ENCODE measurements around the gene ALX4. TPM values are rescaled to one million over a fixed set of nuclear protein-coding genes. Genes with fewer than 3 reads are reported as not detected.

The ALX4 gene
- total and polyA plus RNA-seq, 2 of the 8 experiments (the other 6 are each of a cell fraction or from before 2014, with no cell fraction given), result not detected

DNA sequence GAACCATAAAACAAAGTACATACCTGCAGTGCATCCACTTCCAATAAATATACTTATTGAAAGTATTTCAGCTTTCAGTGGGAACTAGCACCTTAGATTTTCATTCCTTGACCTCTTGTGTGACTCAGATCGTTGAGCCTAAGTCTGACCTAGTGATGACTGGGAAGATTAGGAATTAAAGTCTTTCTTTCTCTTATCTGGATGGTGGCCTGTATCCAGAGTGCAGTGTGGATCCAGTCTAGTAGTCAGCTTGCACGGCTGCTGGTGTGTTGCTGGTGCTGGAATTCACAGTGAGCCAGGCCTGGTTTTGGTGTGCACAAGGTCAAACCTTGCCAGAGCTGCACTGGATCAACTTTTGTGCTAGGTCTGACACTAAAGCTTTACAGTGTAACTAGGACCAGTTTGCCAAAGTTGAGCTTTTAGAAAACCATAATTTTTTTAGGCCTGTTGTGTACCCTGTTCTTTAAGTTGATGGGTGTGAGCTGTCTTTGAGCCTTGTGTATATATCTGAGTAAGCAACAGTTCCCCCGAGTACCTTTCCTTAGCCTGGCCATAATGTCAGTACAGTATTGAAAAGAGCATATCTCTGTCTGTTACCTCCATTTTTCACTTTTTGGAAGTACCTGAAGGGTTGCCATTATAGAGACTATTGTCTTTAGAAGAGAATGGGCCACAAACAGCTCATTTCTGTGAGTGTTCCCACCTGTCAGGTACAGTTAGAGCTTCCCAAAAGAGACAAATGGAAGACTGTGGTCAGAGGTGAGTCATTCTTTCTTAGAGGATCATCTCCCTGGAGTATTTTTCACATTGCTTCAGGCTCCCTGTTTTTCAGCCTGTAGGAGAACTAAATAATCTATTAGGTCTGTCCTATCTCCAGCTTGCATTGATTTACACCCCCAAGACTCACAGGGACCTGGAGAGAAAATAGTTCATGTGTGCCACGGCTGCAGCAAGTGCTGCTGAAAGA lies 89.8 kb downstream of the ALX4 start:
- CTCF ChIA-PET (ENCODE audit: partially characterized antibody), result interaction anchor here (0.8 to 1.4 kb wide), 3 partner anchors 15 to 82 kb away, joined by 3 to 5 read pairs (median 4); no protein-coding TSS in a partner anchor
- no peak overlapping the region for H3K9ac ChIP-seq (replicated peaks in 1 of 4; ENCODE audit: extremely low read depth in 1 of 4, low read depth in 3 of 4, low read length in 3 of 4)
- TF ChIP-seq SIN3A (conservative IDR thresholded peaks at IDR 0.05 in 1 of 2, IDR thresholded peaks at IDR 0.05 in 1 of 2; ENCODE audit: low read depth in 1 of 2, low read length in 2 of 2), result no peak
- TF ChIP-seq GABPA (IDR thresholded peaks at IDR 0.05; ENCODE audit: borderline replicate concordance, insufficient read depth, low read length), result no peak
- no peak for TF ChIP-seq CBX8 (IDR thresholded peaks at IDR 0.05; ENCODE audit: borderline replicate concordance, low read depth, low read length)
- no peak for TF ChIP-seq SP1 (IDR thresholded peaks at IDR 0.05; ENCODE audit: low read depth, low read length)
- no peak for TF ChIP-seq CHD1 (IDR thresholded peaks at IDR 0.05; ENCODE audit: low read depth, low read length)
- TF ChIP-seq, protein P1, sequence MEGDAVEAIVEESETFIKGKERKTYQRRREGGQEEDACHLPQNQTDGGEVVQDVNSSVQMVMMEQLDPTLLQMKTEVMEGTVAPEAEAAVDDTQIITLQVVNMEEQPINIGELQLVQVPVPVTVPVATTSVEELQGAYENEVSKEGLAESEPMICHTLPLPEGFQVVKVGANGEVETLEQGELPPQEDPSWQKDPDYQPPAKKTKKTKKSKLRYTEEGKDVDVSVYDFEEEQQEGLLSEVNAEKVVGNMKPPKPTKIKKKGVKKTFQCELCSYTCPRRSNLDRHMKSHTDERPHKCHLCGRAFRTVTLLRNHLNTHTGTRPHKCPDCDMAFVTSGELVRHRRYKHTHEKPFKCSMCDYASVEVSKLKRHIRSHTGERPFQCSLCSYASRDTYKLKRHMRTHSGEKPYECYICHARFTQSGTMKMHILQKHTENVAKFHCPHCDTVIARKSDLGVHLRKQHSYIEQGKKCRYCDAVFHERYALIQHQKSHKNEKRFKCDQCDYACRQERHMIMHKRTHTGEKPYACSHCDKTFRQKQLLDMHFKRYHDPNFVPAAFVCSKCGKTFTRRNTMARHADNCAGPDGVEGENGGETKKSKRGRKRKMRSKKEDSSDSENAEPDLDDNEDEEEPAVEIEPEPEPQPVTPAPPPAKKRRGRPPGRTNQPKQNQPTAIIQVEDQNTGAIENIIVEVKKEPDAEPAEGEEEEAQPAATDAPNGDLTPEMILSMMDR (IDR thresholded peaks at IDR 0.05; ENCODE audit: control extremely low read depth in 1 of 3, insufficient read depth in 1 of 3, low read depth in 1 of 3, low read length in 3 of 3), result no peak
- TF ChIP-seq FOSL1 (IDR thresholded peaks at IDR 0.05; ENCODE audit: insufficient read depth, low read depth, low read length), result no peak
- TF ChIP-seq CEBPB (IDR thresholded peaks at IDR 0.05; ENCODE audit: low read depth, low read length), result no peak
- TF ChIP-seq RNF2 (IDR thresholded peaks at IDR 0.05; ENCODE audit: borderline replicate concordance, low read depth, low read length, missing control alignments, poor library complexity, severe bottlenecking), result no peak

More for the DNA sequence above, 89.8 kb downstream of the ALX4 start:
- Histone ChIP-seq H3K79me1 (ENCODE audit: low read depth, low read length) (no peaks in the 10 kb centered on the region), H3K27ac (ENCODE audit: low read depth, low read length) (no peak overlapping the region), H2BK120ac (replicated peaks; ENCODE audit: low read depth, low read length) (no peak overlapping the region), H3K4me1 (replicated peaks in 1 of 4; ENCODE audit: control insufficient read depth in 3 of 4, insufficient read depth in 4 of 4, low read length in 3 of 4) (no peaks in the 10 kb centered on the region), H2BK20ac (ENCODE audit: low read length) (no peak overlapping the region), H3K4ac (replicated peaks; ENCODE audit: insufficient read length, low read depth, low read length) (no peak overlapping the region), H4K8ac (ENCODE audit: extremely low read depth, insufficient read depth, low read length) (no peak overlapping the region), H3K14ac (ENCODE audit: insufficient read length) (no peak overlapping the region), H3K23me2 (ENCODE audit: low read depth, low read length) (no peaks in the 10 kb centered on the region), H2BK12ac (ENCODE audit: low read depth, low read length) (no peak overlapping the region), H3K27me3 (replicated peaks in 1 of 4; ENCODE audit: control insufficient read depth in 3 of 4, extremely low read depth in 1 of 4, insufficient read depth in 3 of 4, low read length in 3 of 4) (no peaks in the 10 kb centered on the region), H3K56ac (replicated peaks; ENCODE audit: insufficient read length, low read depth, low read length) (no peak overlapping the region), H2AK5ac (ENCODE audit: low read depth, low read length) (no peak overlapping the region), H3K4me3 (ENCODE audit: extremely low read depth in 1 of 4, insufficient read depth in 2 of 4, low read depth in 3 of 4, low read length in 4 of 4) (no peak overlapping the region), H4K20me1 (replicated peaks in 1 of 2; ENCODE audit: control insufficient read depth in 1 of 2, insufficient read depth in 2 of 2, low read length in 2 of 2) (no peaks in the 10 kb centered on the region), H4K5ac (ENCODE audit: insufficient read length, low read depth, low read length) (no peak overlapping the region), H2BK5ac (ENCODE audit: low read depth, low read length) (no peak overlapping the region), H3K9me3 (ENCODE audit: insufficient read depth in 2 of 2, low read depth in 1 of 2, low read length in 1 of 2) (no peaks in the 10 kb centered on the region), H2AFZ (ENCODE audit: low read length) (no peak overlapping the region), H3K23ac (ENCODE audit: insufficient read length) (no peak overlapping the region), H3K36me3 (ENCODE audit: control insufficient read depth in 2 of 4, insufficient read depth in 4 of 4, low read length in 3 of 4) (no peaks in the 10 kb centered on the region), H4K91ac (replicated peaks; ENCODE audit: insufficient read length, low read length) (no peak overlapping the region), H3K4me2 (ENCODE audit: insufficient read depth in 1 of 2, low read depth in 2 of 2, low read length in 2 of 2) (no peak overlapping the region), H2BK15ac (ENCODE audit: low read length) (no peak overlapping the region), H3K79me2 (ENCODE audit: control insufficient read depth in 1 of 2, insufficient read depth in 2 of 2, low read length in 2 of 2) (no peaks in the 10 kb centered on the region), H3K18ac (ENCODE audit: extremely low read depth, low read length) (no peak overlapping the region)
- FAIRE-seq, result no peak
- POLR2A ChIA-PET (ENCODE audit: partially characterized antibody), result no interaction called here
- DNase-seq (ENCODE audit: low read depth in 1 of 2, low spot score in 2 of 2), result no peak
- WGBS, 2 experiments (ENCODE audit: extremely low coverage in 1 of 2, insufficient coverage in 1 of 2, insufficient read length in 1 of 2, insufficient replicate concordance in 2 of 2, low coverage in 1 of 2, low lambda C conversion rate in 2 of 2, missing lambda C conversion rate in 1 of 2), result 81% methylated on average over 4 of the region's 4 CpGs; no CpG with 5 or more reads in 1 of the 2 experiments
